ENCODE measurements around the gene MEIS2. TPM values are rescaled to one million over a fixed set of nuclear protein-coding genes. Genes with fewer than 3 reads are reported as not detected.

MEIS2 gene
- total RNA-seq, 6 experiments from 2014 or later, result 31.8 to 48.0 (median 42.8) TPM

- TF ChIP-seq CTCF (IDR thresholded peaks at IDR 0.05), result no peak
- Mint-ChIP-seq H3K27me3 (ENCODE audit: insufficient read depth) (no peaks in the 10 kb centered on the region), H3K9me3 (no peaks in the 10 kb centered on the region), H3K36me3 (ENCODE audit: low read depth) (no peaks in the 10 kb centered on the region), H3K4me3 (no peak overlapping the region), H3K4me1 (ENCODE audit: low read depth) (0 out of 2 replicates have a peak, but pooled peaks cover 6% of the 10 kb centered on the region), H3K27ac (no peak overlapping the region)
- no peak for DNase-seq
These were observed 199.3 kb downstream of the MEIS2 start for GRCh38 chr15:36901012-36901411.

- H3K36me3 Mint-ChIP-seq (ENCODE audit: low read depth), result peaks cover 6% of the 10 kb centered on the region
- H3K27ac Mint-ChIP-seq, result no peak overlapping the region
- H3K4me3 Mint-ChIP-seq, result no peak overlapping the region
- no peaks in the 10 kb centered on the region for H3K27me3 Mint-ChIP-seq (ENCODE audit: insufficient read depth)
- no peak for TF ChIP-seq CTCF (IDR thresholded peaks at IDR 0.05)
- H3K4me1 Mint-ChIP-seq (ENCODE audit: low read depth), result 0 out of 2 replicates have a peak, but pooled peaks cover 6% of the 10 kb centered on the region
- H3K9me3 Mint-ChIP-seq, result no peaks in the 10 kb centered on the region
- DNase-seq, result no peak
These were observed 200.7 kb downstream of the MEIS2 start for GRCh38 chr15:36899696-36900095.

- Mint-ChIP-seq H3K4me1 (ENCODE audit: low read depth) (0 out of 2 replicates have a peak, but pooled peaks cover 6% of the 10 kb centered on the region), H3K9me3 (no peaks in the 10 kb centered on the region), H3K27me3 (ENCODE audit: insufficient read depth) (no peaks in the 10 kb centered on the region), H3K4me3 (no peak overlapping the region), H3K36me3 (ENCODE audit: low read depth) (peaks cover 8% of the 10 kb centered on the region), H3K27ac (no peak overlapping the region)
- DNase-seq, result no peak
- TF ChIP-seq CTCF (IDR thresholded peaks at IDR 0.05), result no peak
These were observed 201.7 kb downstream of the MEIS2 start for GRCh38 chr15:36898536-36899126.

- Mint-ChIP-seq H3K4me1 (ENCODE audit: low read depth) (0 out of 2 replicates have a peak, but pooled peaks cover 6% of the 10 kb centered on the region), H3K36me3 (ENCODE audit: low read depth) (peaks cover 8% of the 10 kb centered on the region), H3K27ac (no peak overlapping the region), H3K9me3 (no peaks in the 10 kb centered on the region), H3K4me3 (no peak overlapping the region), H3K27me3 (ENCODE audit: insufficient read depth) (no peaks in the 10 kb centered on the region)
- no peak for TF ChIP-seq CTCF (IDR thresholded peaks at IDR 0.05)
- no peak for DNase-seq
These were observed 202.5 kb downstream of the MEIS2 start for GRCh38 chr15:36897834-36898233.

- Mint-ChIP-seq H3K27ac (no peak overlapping the region), H3K36me3 (ENCODE audit: low read depth) (peaks cover 10% of the 10 kb centered on the region), H3K4me1 (ENCODE audit: low read depth) (0 out of 2 replicates have a peak, but pooled peaks cover 6% of the 10 kb centered on the region), H3K27me3 (ENCODE audit: insufficient read depth) (peaks cover 3% of the 10 kb centered on the region), H3K9me3 (no peaks in the 10 kb centered on the region), H3K4me3 (no peak overlapping the region)
- no peak for TF ChIP-seq CTCF (IDR thresholded peaks at IDR 0.05)
- no peak for DNase-seq
These were observed 203.4 kb downstream of the MEIS2 start for GRCh38 chr15:36896949-36897348.

Measured in HFFc6 (cell line).